Mucosa of rectum (tissue), 2 donors: ENCODE results near the gene CREB5.

Experiments used
- H3K27ac ChIP-seq, 2 donors: one replicate each; pipeline ENCODE4 v1.7.0; 2013; ENCODE audit warnings: inconsistent platforms in 2 of 2, low read depth in 2 of 2, low read length in 2 of 2
- H3K27me3 ChIP-seq, 2 donors: one replicate each; pipeline ENCODE4 v1.7.0; 2013; ENCODE audit warnings: low read length in 2 of 2; ENCODE audit not compliant: control insufficient read depth in 2 of 2, insufficient read depth in 2 of 2
- H3K36me3 ChIP-seq, 2 donors: one replicate each; pipeline ENCODE4 v1.7.0; 2013; ENCODE audit warnings: low read length in 2 of 2; ENCODE audit not compliant: control insufficient read depth in 2 of 2, insufficient read depth in 2 of 2
- H3K4me1 ChIP-seq, 2 donors: one replicate each; pipeline ENCODE4 v1.7.0; 2013; ENCODE audit warnings: low read length in 2 of 2, mild to moderate bottlenecking in 1 of 2; ENCODE audit not compliant: control insufficient read depth in 2 of 2, insufficient read depth in 2 of 2
- H3K4me3 ChIP-seq, 2 donors: one replicate each; pipeline ENCODE4 v1.7.0; 2013; ENCODE audit warnings: low read length in 2 of 2
- H3K9ac ChIP-seq, 2 donors: one replicate each; pipeline ENCODE4 v1.7.0; 2013; ENCODE audit warnings: low read length in 2 of 2, low read depth in 1 of 2, mild to moderate bottlenecking in 1 of 2
- H3K9me3 ChIP-seq, 2 donors: one replicate each; pipeline ENCODE4 v1.7.0; 2013; ENCODE audit warnings: low read length in 2 of 2; ENCODE audit not compliant: control insufficient read depth in 2 of 2
- donor health status: healthy.
- donor health status: Normal muscosa, but diverticular disease.

Gene CREB5

GRCh38 chr7:28433039-28433438 is 20.7 kb downstream of the CREB5 start:
- Histone ChIP-seq H3K4me3 (no peak overlapping the region), H3K36me3 (no peaks in the 10 kb centered on the region), H3K27me3 (no peaks in the 10 kb centered on the region), H3K9ac (no peak overlapping the region), H3K9me3 (no peaks in the 10 kb centered on the region), H3K27ac (no peak overlapping the region), H3K4me1 (no peaks in the 10 kb centered on the region)

DNA sequence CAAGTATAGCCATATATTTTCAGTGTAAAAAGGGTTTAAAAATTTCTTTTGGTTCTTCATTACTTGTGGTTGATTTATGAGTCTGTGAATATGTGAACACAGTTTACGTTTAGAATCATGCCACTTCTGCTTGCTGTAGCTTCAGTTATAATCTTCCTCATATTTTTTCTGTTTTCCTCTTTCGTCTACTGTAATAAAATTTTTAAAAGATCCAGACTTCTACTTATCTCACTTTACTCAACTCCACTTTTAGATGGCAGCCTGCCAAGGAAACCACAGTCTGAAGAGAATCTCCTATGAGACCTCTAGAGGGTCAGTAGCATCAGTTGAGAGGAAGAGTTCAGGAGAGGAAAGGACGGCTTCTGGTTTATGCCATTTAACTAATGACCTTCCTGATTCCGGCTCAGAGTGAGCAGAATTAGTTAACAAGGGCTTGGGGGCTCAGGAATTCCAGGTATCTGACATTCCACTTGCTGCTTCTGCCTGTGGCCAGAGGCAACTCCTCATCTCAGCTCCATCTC is 21.4 kb downstream of the CREB5 start:
- no peaks in the 10 kb centered on the region for H3K9me3 ChIP-seq

DNA sequence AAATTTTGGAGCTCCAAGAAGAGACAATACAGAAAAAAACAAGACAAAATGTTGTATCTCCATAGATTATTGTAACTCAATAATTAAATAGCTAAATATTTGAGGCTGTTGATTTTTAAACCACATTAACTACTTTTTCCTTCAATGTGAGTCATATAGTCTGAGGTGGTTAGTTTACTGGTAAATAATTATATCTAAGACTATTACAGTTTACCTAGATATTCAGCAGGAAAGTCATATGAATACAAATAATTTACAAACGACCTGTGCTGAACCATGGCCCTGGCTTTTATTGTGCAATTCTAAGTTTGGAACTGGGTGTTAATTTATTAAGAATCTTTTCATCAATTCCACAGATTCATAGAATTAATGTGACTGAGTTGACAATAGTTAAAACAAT is 22.2 kb downstream of the CREB5 start:
- H3K9ac ChIP-seq, result no peak overlapping the region
- no peaks in the 10 kb centered on the region for H3K36me3 ChIP-seq
- no peak overlapping the region for H3K27ac ChIP-seq
- no peaks in the 10 kb centered on the region for H3K9me3 ChIP-seq
- no peaks in the 10 kb centered on the region for H3K4me1 ChIP-seq
- H3K4me3 ChIP-seq, result no peak overlapping the region
- H3K27me3 ChIP-seq, result peaks cover 2 to 4% of the 10 kb centered on the region in 2 donors

More for the DNA sequence above, 21.4 kb downstream of the CREB5 start:
- Histone ChIP-seq H3K4me3 (no peak overlapping the region), H3K36me3 (no peaks in the 10 kb centered on the region), H3K27me3 (no peaks in the 10 kb centered on the region), H3K9ac (no peak overlapping the region), H3K27ac (no peak overlapping the region), H3K4me1 (no peaks in the 10 kb centered on the region)

DNA sequence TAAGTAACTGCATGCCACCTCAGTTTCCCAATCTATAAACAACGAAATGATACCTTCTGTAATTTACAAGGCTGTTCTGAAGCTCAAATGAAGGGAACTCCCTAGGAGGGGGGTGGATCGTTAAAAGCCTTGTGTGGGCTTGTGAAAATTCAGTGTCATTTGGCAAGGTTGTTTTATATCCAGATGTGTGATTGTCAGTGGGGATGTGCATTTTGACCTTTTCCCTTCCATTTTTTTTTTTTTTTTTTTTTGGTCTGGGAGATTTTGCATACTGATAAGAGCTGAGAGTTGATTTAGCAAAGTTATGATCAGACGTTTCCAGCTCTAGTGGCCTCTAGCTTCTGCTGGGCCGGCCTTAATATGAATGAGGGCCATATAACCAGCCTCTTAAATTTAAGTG is 22.8 kb downstream of the CREB5 start:
- H3K36me3 ChIP-seq, result no peaks in the 10 kb centered on the region
- no peaks in the 10 kb centered on the region for H3K9me3 ChIP-seq

DNA sequence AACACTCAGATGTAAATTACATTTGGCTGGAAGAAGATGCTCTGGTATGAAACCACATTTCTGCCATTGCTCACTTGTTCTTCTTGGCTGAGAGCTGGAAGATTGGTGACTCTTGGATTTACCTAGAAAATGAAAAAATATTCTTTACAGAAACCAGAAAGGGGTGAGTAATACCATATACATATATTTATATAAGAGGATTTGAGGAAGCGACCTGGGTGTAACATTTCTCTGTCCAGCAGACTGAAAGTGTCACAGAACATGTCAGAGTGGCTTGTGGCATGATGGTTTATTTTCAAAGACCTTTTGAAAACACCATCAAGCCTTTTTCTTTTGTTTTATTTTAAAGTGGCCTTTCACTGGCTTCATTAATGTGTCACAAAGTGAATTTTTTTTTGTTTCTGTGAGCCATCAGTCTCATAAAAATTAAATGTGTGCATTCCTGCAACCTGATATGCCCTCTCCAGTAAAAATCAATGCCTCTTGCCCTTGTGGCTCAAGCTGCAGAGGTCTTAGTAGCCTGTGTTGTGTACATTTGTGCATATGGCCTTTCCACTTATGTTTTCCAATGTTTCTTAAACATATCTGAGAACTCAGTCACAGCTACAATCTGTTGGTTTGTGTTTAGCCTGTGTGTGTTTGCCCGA is 23.5 kb downstream of the CREB5 start:
- peaks cover 2 to 7% of the 10 kb centered on the region in 2 donors for H3K27me3 ChIP-seq
- no peak overlapping the region for H3K27ac ChIP-seq
- no peak overlapping the region for H3K4me3 ChIP-seq
- H3K9ac ChIP-seq, result no peak overlapping the region
- H3K4me1 ChIP-seq, result no peaks in the 10 kb centered on the region
- H3K9me3 ChIP-seq, result no peaks in the 10 kb centered on the region
- no peaks in the 10 kb centered on the region for H3K36me3 ChIP-seq

More for the DNA sequence above, 22.8 kb downstream of the CREB5 start:
- no peak overlapping the region for H3K27ac ChIP-seq
- H3K4me3 ChIP-seq, result no peak overlapping the region
- H3K4me1 ChIP-seq, result no peaks in the 10 kb centered on the region
- H3K9ac ChIP-seq, result no peak overlapping the region
- peaks cover 2 to 7% of the 10 kb centered on the region in 2 donors for H3K27me3 ChIP-seq

DNA sequence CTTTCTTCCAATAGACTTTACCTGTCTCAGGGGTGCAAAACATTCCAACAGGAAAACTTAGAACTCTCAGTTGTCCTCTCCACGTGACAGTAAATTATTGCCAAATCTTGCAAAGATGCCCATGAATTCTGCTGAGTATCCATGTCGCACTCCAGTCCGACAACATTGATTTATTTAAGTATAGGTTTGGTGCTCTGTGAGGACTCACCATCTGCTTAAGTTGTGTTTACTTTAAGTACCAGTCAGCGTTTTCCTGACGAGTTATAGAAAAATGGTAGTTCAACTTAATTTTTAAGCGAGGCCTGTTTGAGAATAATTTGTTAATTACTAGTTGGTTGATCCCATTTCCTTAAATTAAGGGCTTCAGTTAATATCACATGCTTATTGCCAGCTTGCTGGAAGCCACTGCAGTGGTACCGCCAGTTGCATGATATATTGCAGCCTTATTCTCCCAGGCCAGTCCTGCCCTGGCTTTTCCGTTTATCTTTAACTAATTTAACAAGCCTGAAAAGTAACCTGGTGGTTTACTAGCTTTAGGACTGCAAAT is 27.8 kb downstream of the CREB5 start:
- Histone ChIP-seq H3K27me3 (peaks cover 2 to 7% of the 10 kb centered on the region in 2 donors), H3K27ac (no peak overlapping the region), H3K9me3 (no peaks in the 10 kb centered on the region), H3K4me1 (no peaks in the 10 kb centered on the region), H3K4me3 (no peak overlapping the region), H3K36me3 (no peaks in the 10 kb centered on the region), H3K9ac (no peak overlapping the region)

- Histone ChIP-seq H3K9ac (no peak overlapping the region), H3K9me3 (no peaks in the 10 kb centered on the region), H3K4me1 (no peaks in the 10 kb centered on the region), H3K27ac (no peak overlapping the region), H3K36me3 (no peaks in the 10 kb centered on the region), H3K4me3 (no peak overlapping the region), H3K27me3 (peaks cover 2 to 7% of the 10 kb centered on the region in 2 donors)
These were observed 30.5 kb downstream of the CREB5 start for GRCh38 chr7:28442540-28443420.

- Histone ChIP-seq H3K36me3 (no peaks in the 10 kb centered on the region), H3K4me1 (no peaks in the 10 kb centered on the region), H3K9me3 (no peaks in the 10 kb centered on the region), H3K4me3 (no peak overlapping the region), H3K9ac (no peak overlapping the region), H3K27me3 (peaks cover 0 to 2% of the 10 kb centered on the region in 2 donors), H3K27ac (no peak overlapping the region)
These were observed 33.8 kb downstream of the CREB5 start for GRCh38 chr7:28446131-28446530.

GRCh38 chr7:28447071-28447470 is 34.8 kb downstream of the CREB5 start:
- Histone ChIP-seq H3K9ac (no peak overlapping the region), H3K27me3 (peaks cover 0 to 2% of the 10 kb centered on the region in 2 donors), H3K4me3 (no peak overlapping the region), H3K36me3 (no peaks in the 10 kb centered on the region), H3K9me3 (no peaks in the 10 kb centered on the region), H3K4me1 (no peaks in the 10 kb centered on the region), H3K27ac (no peak overlapping the region)

GRCh38 chr7:28448708-28449107 is 36.4 kb downstream of the CREB5 start:
- H3K9ac ChIP-seq, result no peak overlapping the region
- no peak overlapping the region for H3K27ac ChIP-seq
- peaks cover 0 to 2% of the 10 kb centered on the region in 2 donors for H3K27me3 ChIP-seq
- no peaks in the 10 kb centered on the region for H3K4me1 ChIP-seq
- H3K36me3 ChIP-seq, result no peaks in the 10 kb centered on the region
- H3K9me3 ChIP-seq, result no peaks in the 10 kb centered on the region
- H3K4me3 ChIP-seq, result no peak overlapping the region
